Tibial nerve (tissue), 4 donors: ENCODE results near the gene PWWP2B. TPM values are rescaled to one million over a fixed set of nuclear protein-coding genes. Genes with fewer than 3 reads are reported as not detected.

Experiments
- DNase-seq, 2 donors: peaks; one replicate each; pipeline ENCODE4 v3.0.0-alpha.2; 2019; ENCODE audit warnings: low spot score in 2 of 2
- H3K27ac ChIP-seq, 4 donors: fragments of 200-600 bp; sonication (generic) in 3 of 4; one replicate each; pipeline ENCODE4 v1.5.1; 2017 to 2019; ENCODE audit warnings: mild to moderate bottlenecking in 1 of 4
- H3K27me3 ChIP-seq, 2 donors: fragments of 200-600 bp; sonication (generic) in 1 of 2; one replicate each; pipeline versions ENCODE4 v1.5.1 to v1.6.0; 2017 to 2019
- H3K36me3 ChIP-seq, 3 donors: fragments of 200-600 bp; sonication (generic); one replicate each; pipeline ENCODE4 v1.5.1; 2018 to 2019
- H3K4me1 ChIP-seq, 4 donors: fragments of 200-600 bp; sonication (generic) in 3 of 4; one replicate each; pipeline ENCODE4 v1.5.1; 2017 to 2019
- H3K4me3 ChIP-seq, 4 donors: fragments of 200-600 bp; sonication (generic) in 3 of 4; one replicate each; pipeline ENCODE4 v1.5.1; 2017 to 2019; ENCODE audit warnings: mild to moderate bottlenecking in 1 of 4, moderate library complexity in 1 of 4
- H3K9me3 ChIP-seq, 4 donors: fragments of 200-600 bp; sonication (generic) in 3 of 4; one replicate each; pipeline ENCODE4 v1.5.1; 2017 to 2019
- EP300 ChIP-seq, 2 donors: sonication (generic); formaldehyde crosslinking; IDR thresholded peaks; one replicate each; pipeline ENCODE4 v1.6.1; 2017; ENCODE audit warnings: antibody characterized with exemption in 2 of 2, mild to moderate bottlenecking in 1 of 2
- POLR2A ChIP-seq, 2 donors: fragments of 450-650 bp; IDR thresholded peaks; one replicate each; pipeline ENCODE4 v1.6.1; 2017; ENCODE audit warnings: antibody characterized with exemption in 2 of 2, mild to moderate bottlenecking in 2 of 2, moderate library complexity in 2 of 2
- WGBS, 2 donors: methylation state at CpG; one replicate each; pipeline ENCODE4 v1.1.5; 2018; 5-methylcytosine and 5-hydroxymethylcytosine counted together
- total RNA-seq, 4 donors: library from RNA; depleted of rRNA; stranded (reverse); fragments of >200 nt; gene quantifications; one replicate each; pipeline ENCODE4 v1.1.0, GENCODE V29; 2016
- TF ChIP-seq, protein P1 (sequence below), 5 experiments: fragments of 200-600 bp in 3 of 5; fragments of 450-650 bp in 2 of 5; sonication (generic) in 3 of 5; IDR thresholded peaks; one replicate each; pipeline ENCODE4 v1.5.1; 2016 to 2019; ENCODE audit warnings: antibody characterized with exemption in 5 of 5, mild to moderate bottlenecking in 3 of 5, moderate library complexity in 2 of 5

Gene PWWP2B
- total RNA-seq, 4 donors from 2014 or later, result 12.6 to 23.7 (median 15.1) TPM

GRCh38 chr10:132464256-132465192 is 67.5 kb downstream of the PWWP2B start:
- DNase-seq, result peak; percentile 78 to 83

GRCh38 chr10:132465193-132465888 is 68.3 kb downstream of the PWWP2B start:
- no peaks in the 10 kb centered on the region for H3K36me3 ChIP-seq
- peaks cover 0 to 90% (median 64%) of the 10 kb centered on the region in 4 donors for H3K4me1 ChIP-seq
- no peak for DNase-seq
- no peaks in the 10 kb centered on the region for H3K27me3 ChIP-seq
- H3K27ac ChIP-seq, result peak overlapping the region; percentile 93 to 96 (median 94)
- TF ChIP-seq EP300 (IDR thresholded peaks at IDR 0.05) (no peak), POLR2A (IDR thresholded peaks at IDR 0.05) (no peak)
- TF ChIP-seq, protein P1, sequence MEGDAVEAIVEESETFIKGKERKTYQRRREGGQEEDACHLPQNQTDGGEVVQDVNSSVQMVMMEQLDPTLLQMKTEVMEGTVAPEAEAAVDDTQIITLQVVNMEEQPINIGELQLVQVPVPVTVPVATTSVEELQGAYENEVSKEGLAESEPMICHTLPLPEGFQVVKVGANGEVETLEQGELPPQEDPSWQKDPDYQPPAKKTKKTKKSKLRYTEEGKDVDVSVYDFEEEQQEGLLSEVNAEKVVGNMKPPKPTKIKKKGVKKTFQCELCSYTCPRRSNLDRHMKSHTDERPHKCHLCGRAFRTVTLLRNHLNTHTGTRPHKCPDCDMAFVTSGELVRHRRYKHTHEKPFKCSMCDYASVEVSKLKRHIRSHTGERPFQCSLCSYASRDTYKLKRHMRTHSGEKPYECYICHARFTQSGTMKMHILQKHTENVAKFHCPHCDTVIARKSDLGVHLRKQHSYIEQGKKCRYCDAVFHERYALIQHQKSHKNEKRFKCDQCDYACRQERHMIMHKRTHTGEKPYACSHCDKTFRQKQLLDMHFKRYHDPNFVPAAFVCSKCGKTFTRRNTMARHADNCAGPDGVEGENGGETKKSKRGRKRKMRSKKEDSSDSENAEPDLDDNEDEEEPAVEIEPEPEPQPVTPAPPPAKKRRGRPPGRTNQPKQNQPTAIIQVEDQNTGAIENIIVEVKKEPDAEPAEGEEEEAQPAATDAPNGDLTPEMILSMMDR (IDR thresholded peaks at IDR 0.05), result no peak
- H3K4me3 ChIP-seq, result no peak overlapping the region
- WGBS, 2 donors, result 81 to 87% methylated on average over 17 to 31 of the region's 35 CpGs
- no peaks in the 10 kb centered on the region for H3K9me3 ChIP-seq

More at GRCh38 chr10:132464256-132465192, 67.5 kb downstream of the PWWP2B start:
- TF ChIP-seq POLR2A (IDR thresholded peaks at IDR 0.05) (peak in 1 of 2 donors; percentile 27), EP300 (IDR thresholded peaks at IDR 0.05) (peak; percentile 59 to 91)
- TF ChIP-seq, protein P1 (IDR thresholded peaks at IDR 0.05), result peak in 1 of 5 experiments; percentile 5
- H3K27ac ChIP-seq, result peak overlapping the region; percentile 93 to 96 (median 94)
- no peak overlapping the region for H3K4me3 ChIP-seq
- 30 to 31% methylated on average over 16 to 19 of the region's 22 CpGs for WGBS, 2 donors
- H3K9me3 ChIP-seq, result no peaks in the 10 kb centered on the region
- H3K36me3 ChIP-seq, result no peaks in the 10 kb centered on the region
- H3K27me3 ChIP-seq, result no peaks in the 10 kb centered on the region
- H3K4me1 ChIP-seq, result peaks cover 0 to 90% (median 61%) of the 10 kb centered on the region in 4 donors

DNA sequence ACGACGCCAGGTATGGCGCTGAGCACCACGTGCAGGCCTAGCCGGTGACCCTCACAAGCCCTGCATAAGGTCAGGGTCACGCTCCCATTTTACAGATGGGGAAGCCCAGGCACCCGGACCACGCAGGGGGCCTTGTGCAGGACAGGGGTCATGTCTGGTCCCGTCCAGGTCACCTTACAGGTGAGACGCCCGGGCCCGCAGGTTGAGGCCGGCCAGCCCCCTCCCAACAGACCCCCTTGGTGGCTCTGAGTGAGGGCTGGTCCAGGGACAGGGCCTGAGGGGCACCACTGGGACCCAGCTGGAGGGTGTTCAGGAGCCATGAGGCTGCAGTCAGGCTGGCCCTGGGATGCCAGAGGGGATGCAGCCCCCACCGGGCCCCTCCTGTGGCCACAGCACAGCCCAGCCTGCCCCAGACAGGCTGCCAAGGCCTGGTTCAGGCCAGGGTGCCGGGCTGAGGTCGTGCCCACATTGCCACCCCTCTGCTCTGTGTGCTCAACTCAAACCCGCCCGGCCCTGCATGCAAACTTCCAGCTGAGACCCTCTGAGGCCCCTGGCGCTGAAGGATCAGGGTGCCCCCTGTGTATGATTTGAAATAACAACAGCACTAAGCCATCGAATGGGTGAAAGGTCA is 69.0 kb downstream of the PWWP2B start:
- Histone ChIP-seq H3K36me3 (no peaks in the 10 kb centered on the region), H3K27ac (peak overlapping the region; percentile 57 to 96 (median 94)), H3K4me3 (no peak overlapping the region), H3K4me1 (peaks cover 0 to 92% (median 65%) of the 10 kb centered on the region in 4 donors), H3K27me3 (no peaks in the 10 kb centered on the region), H3K9me3 (no peaks in the 10 kb centered on the region)
- TF ChIP-seq EP300 (IDR thresholded peaks at IDR 0.05), result no peak
- TF ChIP-seq, protein P1 (IDR thresholded peaks at IDR 0.05), result no peak
- TF ChIP-seq POLR2A (IDR thresholded peaks at IDR 0.05), result no peak
- WGBS, 2 donors, result 71 to 79% methylated on average over 14 to 20 of the region's 20 CpGs
- no peak for DNase-seq

- TF ChIP-seq EP300 (IDR thresholded peaks at IDR 0.05), result no peak
- TF ChIP-seq, protein P1 (IDR thresholded peaks at IDR 0.05), result peak in 2 of 5 experiments; percentile 9 to 23
- Histone ChIP-seq H3K4me3 (no peak overlapping the region), H3K4me1 (peaks cover 0 to 86% (median 64%) of the 10 kb centered on the region in 4 donors), H3K36me3 (no peaks in the 10 kb centered on the region), H3K27ac (peak overlapping the region; percentile 57 to 96 (median 94)), H3K9me3 (peaks cover 0 to 5% (median 0%) of the 10 kb centered on the region in 4 donors), H3K27me3 (no peaks in the 10 kb centered on the region)
- WGBS, 2 donors, result 78 to 82% methylated on average over 23 to 29 of the region's 29 CpGs
- no peak for DNase-seq
Measured at GRCh38 chr10:132466520-132467463, 69.8 kb downstream of the PWWP2B start.

Other genes starting within 250 kb of the PWWP2B start
- 1 to 10 TPM in 2 of 4 donors, under 1 TPM in 2; 0.21 to 3.1 (median 1.4) TPM for gene DPYSL4, start 210.3 kb upstream of the PWWP2B start, total RNA-seq
- gene STK32C, start 89.2 kb upstream of the PWWP2B start, total RNA-seq, result 10 to 100 TPM in 3 of 4 donors, 1 to 10 TPM in 1; 9.4 to 18.1 (median 16.2) TPM
- 10 to 100 TPM; 10.1 to 21.6 (median 17.9) TPM for gene LRRC27, start 65.0 kb upstream of the PWWP2B start, total RNA-seq
- gene INPP5A, start 140.6 kb downstream of the PWWP2B start, total RNA-seq, result 100 to 1,000 TPM in 1 of 4 donors, 10 to 100 TPM in 3; 73.8 to 101 (median 86.2) TPM